Kidney tubule cell (primary cell): ENCODE data around the gene THOC1.

Source experiments
- DNase-seq: peaks from one replicate; pipeline ENCODE4 v3.0.0-alpha.2; 2018; ENCODE audit warnings: low spot score

THOC1 gene

DNA sequence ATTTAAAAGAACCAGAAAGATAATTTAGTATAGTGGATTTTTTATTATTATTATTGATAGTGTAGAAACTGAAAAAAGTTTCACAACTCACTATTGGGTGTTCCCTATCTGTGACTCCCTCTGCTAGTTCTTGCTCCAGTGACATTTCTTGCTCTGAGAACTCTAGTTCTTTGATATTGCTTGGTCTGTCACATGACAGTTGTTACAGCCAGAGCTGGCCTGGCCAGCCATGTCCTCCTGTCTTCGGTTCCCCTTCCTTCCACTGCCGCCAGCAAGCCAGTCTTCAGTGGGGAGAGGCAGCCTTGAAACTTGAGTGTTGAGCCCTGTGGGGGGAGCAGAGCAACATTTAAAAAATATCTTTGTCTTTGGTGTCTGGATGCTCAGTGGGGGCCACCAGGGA is 7.6 kb upstream of the THOC1 start:
- no peak for DNase-seq

DNA sequence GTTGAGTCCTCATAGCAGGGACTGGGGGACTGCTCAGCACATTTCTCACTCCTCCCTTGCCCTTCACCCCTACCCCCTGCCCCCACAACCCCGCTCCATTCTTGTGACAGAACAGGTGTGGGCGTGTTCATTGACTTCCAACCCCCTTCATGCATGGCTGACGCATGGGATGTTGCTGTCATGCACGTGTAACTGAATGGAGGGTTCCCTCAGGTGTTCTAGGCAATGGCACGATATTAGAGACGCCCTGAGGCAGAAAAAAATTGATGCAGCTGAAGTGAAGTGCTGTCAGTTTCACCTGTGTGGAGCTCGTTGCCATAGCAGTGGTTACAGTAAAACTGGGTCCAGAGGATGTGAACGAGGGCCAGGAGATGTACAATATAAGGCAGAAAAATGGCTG is 6.5 kb upstream of the THOC1 start:
- DNase-seq, result no peak

DNA sequence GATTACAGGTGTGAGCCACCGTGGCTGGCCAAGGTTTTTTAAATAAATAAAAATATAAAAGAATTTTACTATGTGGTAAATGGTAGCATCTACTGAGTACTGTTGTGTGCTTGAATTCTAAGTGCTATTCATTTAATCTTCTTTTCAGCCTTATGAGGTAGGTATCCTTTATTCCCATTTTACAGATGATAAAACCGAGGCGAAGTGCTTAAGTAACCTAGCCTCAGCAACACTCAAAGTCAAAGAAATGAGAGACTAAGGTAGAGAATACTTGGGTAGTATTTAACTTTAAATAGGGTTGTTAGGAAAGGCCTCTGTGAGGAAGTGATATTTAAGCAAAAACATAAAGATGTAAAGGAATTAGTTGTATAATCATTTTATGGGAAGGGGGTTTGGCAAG is 5.7 kb upstream of the THOC1 start:
- DNase-seq, result no peak

DNA sequence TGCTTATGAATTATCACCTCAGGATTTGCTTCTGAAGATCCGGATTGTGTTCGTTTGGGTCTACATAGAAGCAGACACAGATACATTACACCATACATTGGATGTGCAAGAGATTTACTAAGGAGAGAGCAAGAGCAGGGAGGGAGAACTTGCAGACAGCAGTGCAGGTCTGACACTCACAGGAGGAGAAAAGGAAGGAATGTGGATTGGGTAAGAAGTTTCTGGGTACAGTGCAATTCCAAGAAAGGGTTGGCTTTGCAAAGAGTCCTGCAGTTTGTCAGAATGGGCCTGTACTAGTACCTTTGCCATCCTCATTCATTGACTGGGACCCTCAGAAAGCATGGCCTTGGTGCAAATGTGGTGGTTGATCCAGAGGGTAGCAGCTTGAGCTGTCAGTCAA is 4.8 kb upstream of the THOC1 start:
- DNase-seq, result no peak

DNA sequence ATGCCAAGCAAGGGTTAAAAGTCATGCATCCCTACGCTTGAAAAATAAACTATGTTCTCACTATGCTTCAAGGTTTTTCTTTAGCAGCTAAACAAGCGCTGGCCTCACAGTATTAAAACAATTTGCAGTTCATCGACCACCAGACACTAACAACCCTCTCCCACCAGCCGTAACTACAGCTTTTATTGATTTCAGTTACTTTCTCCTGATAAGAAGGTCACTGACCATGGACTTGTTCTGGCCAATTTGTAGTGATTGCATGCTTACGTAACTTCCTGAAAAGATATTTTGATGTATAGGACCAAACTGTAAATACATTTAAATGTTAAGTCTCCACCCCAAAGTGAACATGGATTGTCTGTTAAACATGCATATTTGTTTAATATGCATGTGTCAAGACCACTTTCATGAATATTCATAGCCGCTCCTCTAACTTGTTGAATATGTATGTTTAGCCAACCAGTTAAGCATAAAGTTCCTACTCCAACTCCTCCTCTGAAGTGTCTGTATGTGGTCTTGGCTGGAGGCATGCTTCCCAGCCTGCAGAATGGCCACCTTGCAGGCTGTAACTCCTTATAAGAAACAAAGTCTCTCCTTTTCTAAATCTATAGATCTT is 1.7 kb upstream of the THOC1 start:
- no peak for DNase-seq

DNA sequence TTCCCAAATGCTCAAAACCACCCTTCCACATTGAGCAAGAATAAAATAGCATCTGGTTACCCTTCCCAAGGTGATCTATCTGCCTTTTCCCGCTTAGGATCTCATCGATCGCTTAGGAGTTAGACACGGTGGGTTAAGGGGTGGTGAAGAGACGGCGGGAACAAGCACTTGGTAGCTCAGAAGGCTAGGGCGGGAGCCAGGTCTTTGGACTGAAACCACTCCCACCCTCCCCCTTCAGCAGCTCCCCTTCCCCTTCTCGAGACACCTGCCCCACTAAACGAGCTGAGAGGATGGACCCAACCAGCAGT is 513 bp downstream of the THOC1 start:
- no peak for DNase-seq

DNA sequence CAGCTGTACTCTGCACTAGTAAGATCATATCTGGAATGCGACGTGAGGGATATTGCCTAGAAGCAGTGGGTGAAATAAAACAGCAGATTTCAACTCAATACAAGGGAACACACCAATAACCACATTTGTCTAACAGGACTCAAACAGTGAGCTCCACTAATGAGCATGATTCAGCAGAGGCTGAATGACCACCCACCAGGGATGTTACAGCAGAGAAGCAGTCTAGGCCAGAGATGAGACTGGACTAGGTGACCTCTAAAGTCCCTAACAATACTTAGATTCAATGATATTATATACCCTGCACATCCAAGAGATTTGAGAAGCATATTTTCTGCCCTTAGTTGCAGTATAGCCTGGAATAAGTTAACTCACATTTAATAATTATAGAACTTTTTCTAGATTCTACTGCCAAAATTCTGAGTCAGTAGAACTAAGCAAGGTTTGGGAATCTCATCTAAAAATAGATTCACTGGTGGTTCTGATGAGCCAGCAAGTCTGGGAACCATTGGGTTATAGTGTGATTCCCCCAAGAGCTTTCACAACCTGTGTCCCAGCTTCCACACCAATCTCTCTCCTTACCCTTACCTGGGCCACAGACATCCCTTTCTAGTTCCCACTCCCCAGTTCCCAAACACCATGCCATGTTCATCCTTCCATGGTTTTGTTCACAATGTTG is 6.3 kb downstream of the THOC1 start:
- no peak for DNase-seq

DNA sequence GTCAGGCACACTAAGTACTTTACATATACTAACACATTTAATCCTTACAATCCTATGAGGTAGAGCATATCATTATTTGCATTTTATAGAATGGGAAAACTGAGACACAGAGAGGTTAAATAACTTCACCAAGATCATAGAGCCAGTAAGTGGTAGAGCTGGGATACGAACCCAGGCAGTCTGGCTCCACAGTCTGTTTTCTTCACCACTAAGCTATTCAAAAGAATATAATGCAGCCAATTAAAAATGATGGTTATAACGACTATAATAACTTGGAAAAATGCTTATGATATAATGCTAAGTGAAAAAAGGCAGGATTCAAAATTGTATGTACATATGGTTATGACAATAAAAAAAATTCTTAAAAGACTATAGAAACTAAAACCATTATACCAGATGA is 7.3 kb downstream of the THOC1 start:
- no peak for DNase-seq

DNA sequence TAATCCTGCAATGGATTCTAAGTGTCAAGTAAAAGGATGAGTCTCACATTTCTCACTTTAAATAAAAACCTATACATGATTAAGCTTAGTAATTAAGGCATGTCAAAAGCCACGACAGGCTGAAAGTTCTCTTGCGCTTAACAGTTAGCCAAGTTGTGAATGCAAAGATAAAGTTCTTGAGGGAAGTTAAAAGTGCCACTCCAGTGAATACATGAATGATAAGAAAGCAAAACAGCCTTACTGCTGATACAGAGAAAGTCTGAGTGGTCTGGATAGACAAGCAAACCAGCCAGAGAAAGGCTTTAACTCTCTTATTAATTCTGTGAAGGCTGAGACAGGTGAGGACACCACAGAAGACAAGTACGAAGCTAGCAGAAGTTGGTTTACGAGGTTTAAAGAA is 12.7 kb downstream of the THOC1 start:
- no peak for DNase-seq

DNA sequence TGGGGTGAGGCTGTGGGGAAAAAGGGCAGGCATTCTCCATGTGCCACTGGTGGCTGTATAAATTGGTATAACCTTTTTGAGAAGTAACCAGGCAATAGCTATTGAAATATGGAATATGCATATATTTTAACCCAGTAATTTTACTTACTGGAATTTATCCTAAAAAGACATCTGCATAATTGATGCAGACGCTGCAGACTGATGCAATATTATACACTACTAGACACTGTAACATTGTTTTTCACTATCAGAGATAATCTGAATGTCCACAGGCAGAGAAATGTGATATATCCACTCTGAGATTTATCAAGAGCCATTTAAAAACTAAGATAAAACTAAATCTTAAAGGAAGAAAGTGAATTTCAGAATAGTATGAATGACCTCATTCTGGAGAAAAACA is 14.7 kb downstream of the THOC1 start:
- no peak for DNase-seq

DNA sequence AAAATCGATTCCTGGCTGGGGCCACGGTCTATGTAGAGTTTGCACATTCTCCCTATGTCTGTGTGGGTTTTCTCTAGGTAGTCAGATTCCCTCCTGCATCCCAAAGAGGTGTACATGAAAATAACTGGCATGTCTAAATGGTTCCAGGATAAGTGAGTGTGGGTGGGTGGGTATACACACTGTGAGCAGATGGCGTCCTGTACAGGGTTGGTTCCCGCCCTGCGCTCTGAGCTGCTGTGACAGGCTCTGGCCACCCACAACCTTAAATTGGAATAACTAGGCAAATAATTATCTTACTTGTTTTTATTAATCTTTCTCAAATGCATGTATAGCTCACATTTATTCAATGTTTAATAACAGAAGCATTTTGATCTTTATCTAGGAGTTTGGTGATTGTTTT is 16.3 kb downstream of the THOC1 start:
- no peak for DNase-seq

DNA sequence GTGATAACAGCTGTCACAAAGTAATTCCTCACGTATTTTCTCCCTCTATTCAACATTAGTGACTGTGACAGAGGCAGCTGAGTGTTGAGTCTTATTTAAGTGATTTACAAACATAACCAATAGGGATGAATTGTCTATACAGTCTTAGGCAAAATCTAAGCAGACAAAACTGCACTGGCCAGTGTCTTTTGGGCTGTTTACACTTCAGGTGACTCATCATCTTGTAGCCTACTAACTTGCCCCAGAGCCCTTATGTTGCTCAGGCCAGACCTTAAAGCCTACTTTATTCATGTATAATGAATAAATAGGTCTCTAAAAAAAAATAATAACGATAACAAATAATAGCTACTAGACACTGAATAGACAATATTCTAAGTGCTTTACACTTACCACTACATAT is 17.2 kb downstream of the THOC1 start:
- peak; percentile 8 for DNase-seq

DNA sequence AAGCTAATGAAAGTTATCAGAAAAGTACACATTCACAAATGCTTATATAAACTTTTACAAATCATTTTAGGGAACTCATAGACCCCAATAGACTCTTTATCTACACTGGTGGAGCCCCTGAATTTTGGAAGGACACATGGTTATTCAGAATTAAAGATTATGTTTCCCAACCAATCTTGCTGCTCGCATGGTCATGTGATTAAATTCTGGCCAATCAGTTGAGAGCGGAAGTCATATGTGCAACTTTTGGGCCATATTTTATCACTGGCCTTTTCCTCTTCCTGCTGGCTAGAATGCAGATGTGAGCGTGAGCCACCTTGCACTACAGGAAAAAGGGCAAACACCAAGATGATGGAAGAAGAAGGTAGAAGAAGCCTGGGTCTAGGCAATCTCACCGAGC is 19.8 kb downstream of the THOC1 start:
- no peak for DNase-seq

DNA sequence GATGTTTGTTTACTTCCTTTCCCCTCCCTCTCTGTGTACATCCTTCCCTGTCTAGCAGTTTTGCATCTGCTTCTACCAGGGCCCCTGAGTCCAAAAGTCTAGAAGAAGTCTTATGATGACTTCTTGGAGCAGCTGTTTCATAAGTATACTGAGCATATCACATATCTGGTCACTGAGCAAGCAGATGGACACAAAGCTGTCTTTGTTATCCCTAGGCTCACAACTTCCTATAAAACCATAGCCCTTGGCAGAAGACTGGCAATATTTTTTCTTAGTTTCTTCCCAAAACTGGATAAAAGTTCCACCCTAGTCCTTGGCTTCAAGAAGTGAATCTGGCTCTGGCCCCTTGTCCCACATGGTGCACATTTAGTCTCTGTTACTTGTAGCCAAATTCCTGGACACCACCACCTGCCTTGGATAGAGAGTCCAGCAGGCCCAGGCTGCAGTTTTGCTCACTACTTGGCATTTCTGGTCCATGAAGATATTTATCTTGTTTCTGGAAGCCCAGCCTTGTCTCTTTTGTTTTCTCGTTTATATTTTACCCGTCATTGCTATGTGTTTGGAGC is 22.5 kb downstream of the THOC1 start:
- DNase-seq, result no peak

DNA sequence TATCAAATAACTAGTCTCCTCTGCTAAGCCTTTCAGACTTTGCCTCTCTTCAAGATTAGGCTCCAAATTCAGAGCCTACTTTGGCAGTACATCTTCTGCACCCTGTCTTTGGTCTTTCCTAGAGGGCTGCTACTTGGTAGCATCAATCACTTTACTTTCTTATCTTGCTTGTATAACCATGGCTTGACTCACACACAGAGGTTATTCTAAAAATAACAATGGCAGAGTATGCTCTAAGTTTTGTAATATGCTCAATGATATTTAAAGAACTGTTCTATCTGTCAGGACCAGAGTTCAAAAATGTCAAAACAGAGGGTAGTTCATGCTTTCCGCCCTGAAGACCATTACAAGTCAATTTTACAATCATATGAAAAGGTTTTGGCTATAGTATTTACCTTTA is 27.7 kb downstream of the THOC1 start:
- no peak for DNase-seq

DNA sequence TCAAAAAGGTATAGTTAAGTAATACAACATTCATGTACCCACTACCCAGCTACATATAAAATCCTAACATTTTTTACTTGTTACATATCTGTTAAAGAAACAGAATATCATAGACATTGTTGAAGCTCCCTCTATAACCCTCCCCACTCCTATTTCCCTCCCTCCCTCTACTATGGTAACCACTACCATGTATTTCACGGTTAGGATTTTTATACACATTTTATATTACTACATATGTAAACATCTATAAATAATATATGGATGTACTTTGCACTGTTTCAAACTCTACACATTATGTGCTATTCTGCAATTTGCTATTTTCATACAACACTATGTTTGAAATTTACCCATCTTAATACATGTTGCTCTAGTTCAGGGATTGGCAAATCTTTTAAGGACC is 36.3 kb downstream of the THOC1 start:
- DNase-seq, result no peak

DNA sequence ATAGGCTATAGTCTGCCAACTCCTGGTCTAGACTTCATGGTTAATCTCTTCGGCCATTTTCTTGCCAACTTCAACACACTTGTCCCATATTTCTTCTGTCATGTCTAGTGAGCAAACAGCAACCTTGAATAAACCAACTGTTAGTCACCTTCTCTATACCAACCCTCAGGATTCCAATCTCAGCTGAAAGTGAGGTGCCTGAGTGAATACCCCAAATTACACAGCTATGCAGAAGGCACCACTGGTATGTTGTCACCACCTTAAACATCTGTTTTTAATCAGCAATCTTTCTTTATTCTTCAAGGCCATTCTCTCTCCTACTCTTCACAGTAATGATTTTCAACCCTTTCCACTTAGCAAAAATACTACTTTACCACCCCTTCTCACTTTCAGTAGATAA is 39.3 kb downstream of the THOC1 start:
- no peak for DNase-seq

DNA sequence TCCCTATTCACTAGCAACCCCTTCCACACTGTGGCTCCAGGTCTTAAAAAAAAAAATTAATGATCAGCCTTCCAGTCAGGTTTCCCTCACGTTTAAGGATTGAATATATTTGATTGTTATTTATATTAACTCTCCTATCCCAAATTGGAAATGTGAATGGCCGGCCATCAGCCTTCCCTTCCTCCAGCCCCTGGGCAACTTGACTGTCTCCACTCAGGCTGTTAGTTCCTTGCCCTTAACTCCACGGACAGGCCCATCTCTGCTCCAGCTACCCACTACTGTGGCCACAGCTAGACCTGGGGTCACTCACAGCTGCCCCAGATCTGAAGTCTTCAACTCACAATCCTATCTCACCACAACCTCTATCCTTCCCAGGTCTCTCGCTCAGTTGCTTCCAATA is 39.9 kb downstream of the THOC1 start:
- no peak for DNase-seq

DNA sequence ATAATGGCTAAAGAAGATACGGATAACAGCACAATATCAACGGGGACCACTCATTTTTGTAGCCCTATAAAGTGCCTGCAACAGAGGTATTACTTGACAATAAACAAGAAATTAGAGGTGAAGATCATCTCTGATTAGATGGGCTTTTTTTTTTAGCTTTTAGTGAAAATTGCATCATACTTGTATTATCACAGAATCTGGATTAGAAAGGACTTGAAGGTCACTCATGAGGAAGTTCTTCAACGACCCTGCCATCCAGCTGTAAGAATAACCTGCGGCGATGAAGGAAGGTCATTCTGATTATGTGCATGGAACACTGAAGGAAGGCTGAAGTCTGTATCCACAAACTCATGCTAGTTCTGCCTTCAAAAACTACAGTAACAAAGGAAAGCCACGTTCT is 40.5 kb downstream of the THOC1 start:
- DNase-seq, result no peak

DNA sequence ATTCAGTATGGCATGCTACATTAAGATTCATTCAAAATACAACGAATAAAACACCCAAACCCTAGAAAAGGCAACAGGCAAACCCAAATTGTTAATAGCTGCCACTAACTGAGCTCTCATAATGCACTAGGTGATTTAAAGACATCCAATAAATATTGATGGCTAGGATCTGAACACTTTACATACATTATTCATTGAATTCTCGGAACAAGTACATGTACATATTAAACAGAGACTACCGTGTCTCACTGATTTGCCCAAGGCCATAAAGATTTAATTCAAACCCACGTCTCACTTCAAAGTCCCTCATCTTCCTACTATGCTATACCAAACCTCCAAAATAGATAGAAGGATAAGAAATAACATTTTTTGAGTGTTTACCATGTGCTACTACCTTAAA is 42.1 kb downstream of the THOC1 start:
- DNase-seq, result no peak

DNA sequence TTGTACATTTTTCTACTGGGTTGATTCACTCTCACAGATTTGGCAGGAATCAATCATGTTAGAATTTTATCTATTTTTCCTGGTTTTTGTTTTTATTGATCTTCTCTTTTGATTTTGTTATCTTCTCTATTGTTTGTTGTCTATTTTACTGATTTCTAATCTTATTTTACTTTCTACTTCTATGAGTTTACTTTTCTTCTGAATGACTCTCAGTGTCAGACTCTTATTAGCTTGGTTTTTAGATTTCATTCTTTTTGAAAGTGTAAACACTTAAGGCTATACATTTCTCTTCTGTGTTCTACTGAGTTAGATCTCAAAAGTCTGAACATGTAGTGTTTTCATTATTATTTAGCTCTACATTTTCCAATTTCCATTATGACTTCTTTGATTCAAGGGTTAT is 47.1 kb downstream of the THOC1 start:
- DNase-seq, result no peak

DNA sequence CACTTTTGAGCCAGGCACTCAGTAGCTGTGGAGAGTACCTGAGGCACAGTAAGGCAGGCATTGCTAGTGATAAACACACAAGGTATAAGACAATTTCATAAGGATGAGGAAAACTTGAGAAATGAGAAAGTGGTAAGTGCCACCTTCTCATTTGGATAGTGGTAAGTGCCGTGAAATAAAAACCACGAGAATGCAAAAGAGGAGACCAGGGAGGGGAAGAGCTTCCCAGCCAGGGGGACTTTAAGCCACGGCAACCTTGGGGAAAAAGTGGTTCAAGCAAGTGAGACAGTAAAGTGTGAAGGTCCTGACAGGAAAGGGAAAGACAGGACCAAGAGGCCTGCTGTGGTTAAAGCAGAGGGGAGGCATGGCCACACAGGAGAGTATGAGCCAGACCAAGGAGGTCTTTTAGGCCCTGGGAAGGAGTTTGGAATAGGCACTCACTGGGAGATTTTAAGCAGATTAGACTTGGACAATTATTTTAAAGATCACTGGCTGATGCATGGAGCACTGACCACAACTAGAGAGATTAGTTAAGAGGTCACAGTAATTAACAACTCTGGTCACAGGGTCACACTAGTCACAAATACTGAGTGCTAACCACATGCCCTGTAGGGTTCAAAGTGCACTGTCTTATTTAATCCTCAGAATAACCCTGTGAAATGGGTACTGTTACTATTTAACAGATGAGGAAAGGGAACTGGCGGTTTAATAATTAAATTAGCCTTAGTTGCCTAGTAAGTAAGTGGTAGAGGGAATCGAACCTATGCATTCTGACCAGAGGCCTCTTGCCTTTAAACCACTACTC is 50.1 kb downstream of the THOC1 start:
- DNase-seq, result peak; percentile 18

DNA sequence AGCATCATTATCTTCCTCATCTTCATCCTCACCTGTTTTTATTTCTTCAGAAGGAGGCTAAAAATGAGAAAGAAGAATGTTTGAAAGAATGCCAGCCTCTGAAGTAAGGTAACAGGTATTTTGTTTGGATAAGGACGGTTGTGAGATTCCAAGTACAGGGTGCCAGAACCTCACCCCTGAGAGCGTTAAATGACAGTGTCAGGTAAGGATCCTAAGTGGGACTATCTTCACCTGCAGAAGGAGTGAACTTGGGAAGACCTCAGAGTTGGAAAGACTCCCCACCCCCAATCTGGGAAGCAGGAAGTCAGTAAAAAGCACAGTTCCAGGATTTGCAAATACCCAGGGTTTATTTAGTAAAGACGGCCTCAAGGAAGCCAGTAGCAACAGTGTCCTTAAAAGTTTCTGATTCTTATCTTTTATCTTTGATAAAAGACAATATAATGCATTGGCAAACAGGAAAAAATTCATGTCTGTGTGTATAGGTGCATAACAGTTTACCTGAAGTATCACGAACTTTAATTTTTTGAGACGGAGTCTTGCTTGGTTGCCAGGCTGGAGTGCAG is 52.3 kb downstream of the THOC1 start:
- no peak for DNase-seq
